Neural progenitor cell (in vitro differentiated cells): ENCODE measurements around the gene AVP.

Experiments
- CTCF ChIP-seq: fragments of 200-600 bp; sonication (generic); IDR thresholded peaks from 2 replicates; pipeline ENCODE4 v1.5.1; 2017; ENCODE audit warnings: antibody characterized with exemption, mild to moderate bottlenecking
- EZH2 ChIP-seq: fragments of 200-600 bp; sonication (generic); IDR thresholded peaks from 2 replicates; pipeline ENCODE4 v1.6.1; 2017; ENCODE audit warnings: antibody characterized with exemption, mild to moderate bottlenecking, moderate library complexity
- EZH2phosphoT487 ChIP-seq: fragments of 200-600 bp; sonication (generic); IDR thresholded peaks from 2 replicates; pipeline ENCODE4 v1.6.1; 2017; ENCODE audit warnings: antibody characterized with exemption

DNA sequence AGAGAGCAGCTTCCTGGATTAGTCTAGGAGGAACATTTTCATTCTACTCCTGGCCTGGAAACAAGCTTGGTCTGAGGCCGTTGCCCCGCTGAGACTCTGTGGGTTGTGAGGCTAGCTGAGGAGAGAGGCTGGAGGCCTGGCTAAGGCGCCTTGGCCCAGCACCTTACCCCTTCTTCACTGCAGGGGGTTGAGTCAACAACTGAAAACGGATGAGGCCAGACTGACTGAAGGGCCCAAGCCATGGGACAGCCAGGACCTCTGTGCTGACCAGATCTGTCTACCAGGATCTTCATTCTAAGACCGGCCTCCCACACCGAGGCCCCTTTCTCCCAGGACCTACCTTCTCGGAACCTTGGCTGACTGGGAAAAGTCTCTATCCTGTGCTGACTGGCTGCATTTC lies 3.5 kb upstream of the AVP start:
- TF ChIP-seq CTCF (no peak), EZH2 (no peak), EZH2phosphoT487 (no peak)
